C1 segment of cervical spinal cord (tissue), 14 donors: ENCODE results near the gene RHOT2.
A peak's percentile ranks its signal among the peaks of the same experiment; 100 is the strongest.
"Not testable (repeated sequence)": the region's sequence is repeated elsewhere in the genome, so short reads cannot be mapped to it uniquely, and the experiment has no call there.

Source experiments
- DNase-seq, 14 donors: peaks; one replicate each; lab custom pipeline; 2025; lab: John Stamatoyannopoulos, UW

The RHOT2 gene

DNA sequence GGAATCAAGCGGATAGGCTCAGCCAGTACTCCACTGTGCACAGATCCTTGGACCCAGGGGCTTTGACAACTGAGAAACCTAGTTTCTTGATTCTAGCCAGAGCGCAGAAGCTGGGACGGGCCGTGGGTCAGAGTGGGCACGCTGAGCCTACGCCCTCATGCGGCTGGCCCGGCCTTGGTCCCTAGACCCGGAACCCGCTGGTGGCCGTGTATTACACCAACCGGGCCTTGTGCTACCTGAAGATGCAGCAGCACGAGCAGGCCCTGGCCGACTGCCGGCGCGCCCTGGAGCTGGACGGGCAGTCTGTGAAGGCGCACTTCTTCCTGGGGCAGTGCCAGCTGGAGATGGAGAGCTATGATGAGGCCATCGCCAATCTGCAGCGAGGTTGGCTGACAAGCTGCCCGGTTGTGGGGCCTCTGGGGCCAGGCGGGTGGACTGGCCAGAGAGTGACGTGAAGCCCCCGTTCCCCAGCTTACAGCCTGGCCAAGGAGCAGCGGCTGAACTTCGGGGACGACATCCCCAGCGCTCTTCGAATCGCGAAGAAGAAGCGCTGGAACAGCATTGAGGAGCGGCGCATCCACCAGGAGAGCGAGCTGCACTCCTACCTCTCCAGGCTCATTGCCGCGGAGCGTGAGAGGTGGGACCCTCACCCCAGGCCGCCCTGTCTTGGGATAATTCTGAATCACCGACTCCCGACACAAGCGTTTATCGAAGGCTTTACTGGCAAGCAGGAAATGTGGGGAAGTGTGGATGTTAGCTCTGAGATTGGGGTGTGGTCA, 13.2 kb downstream of the RHOT2 start:
- peak in 1 of 14 donors; percentile 40 for DNase-seq

DNA sequence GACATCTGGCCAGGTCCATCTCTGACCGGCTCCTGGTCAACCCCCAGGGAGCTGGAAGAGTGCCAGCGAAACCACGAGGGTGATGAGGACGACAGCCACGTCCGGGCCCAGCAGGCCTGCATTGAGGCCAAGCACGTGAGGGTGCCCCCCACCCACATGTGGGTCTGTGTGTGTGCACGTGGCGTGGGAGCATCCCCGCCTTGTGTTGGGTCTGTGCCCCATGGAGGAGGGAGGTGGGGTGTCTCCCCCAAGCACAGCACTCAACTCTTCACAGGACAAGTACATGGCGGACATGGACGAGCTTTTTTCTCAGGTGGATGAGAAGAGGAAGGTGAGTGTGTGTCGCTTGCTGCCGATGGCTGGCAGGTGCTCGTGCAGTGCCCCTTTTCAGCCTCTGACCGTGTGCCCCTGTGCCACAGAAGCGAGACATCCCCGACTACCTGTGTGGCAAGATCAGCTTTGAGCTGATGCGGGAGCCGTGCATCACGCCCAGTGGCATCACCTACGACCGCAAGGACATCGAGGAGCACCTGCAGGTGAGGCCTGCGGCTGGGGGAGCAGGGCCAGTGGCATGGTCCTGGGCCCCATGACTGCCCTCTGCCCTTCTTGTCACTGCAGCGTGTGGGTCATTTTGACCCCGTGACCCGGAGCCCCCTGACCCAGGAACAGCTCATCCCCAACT, 14.0 kb downstream of the RHOT2 start:
- no peak for DNase-seq

DNA sequence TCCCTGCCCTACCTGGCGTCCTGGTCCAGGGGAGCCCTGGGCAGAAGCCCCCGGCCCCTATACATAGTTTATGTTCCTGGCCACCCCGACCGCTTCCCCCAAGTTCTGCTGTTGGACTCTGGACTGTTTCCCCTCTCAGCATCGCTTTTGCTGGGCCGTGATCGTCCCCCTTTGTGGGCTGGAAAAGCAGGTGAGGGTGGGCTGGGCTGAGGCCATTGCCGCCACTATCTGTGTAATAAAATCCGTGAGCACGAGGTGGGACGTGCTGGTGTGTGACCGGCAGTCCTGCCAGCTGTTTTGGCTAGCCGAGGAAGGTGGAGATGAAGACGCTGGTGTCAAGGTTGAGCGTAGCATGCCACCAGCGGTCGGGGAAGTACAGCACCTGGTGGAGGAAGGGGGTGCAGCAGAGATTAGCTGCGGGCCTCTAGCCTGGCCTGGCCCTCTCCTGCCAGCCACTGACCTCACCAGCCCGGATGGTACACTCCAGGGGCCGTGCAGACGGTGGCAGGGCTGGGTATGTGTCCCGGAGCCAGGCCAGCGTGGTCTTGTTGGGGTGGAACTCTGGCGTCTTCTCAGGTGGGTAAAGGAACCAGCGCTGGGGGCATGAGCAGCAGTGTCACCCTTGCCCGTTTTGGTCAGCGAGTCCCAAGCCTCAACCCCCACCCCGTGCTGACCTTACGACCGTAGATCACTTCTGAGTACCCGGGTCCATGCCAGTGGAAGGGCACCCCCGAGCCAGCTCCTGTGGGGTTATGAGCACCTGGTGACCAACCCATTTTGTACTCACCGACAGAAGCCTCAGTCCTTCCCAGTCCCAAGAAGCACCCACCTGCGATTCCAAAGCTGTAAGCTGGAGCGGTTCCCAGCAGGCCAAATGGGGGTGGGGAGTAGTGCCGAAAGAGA, 14.8 kb downstream of the RHOT2 start:
- DNase-seq = no peak

DNA sequence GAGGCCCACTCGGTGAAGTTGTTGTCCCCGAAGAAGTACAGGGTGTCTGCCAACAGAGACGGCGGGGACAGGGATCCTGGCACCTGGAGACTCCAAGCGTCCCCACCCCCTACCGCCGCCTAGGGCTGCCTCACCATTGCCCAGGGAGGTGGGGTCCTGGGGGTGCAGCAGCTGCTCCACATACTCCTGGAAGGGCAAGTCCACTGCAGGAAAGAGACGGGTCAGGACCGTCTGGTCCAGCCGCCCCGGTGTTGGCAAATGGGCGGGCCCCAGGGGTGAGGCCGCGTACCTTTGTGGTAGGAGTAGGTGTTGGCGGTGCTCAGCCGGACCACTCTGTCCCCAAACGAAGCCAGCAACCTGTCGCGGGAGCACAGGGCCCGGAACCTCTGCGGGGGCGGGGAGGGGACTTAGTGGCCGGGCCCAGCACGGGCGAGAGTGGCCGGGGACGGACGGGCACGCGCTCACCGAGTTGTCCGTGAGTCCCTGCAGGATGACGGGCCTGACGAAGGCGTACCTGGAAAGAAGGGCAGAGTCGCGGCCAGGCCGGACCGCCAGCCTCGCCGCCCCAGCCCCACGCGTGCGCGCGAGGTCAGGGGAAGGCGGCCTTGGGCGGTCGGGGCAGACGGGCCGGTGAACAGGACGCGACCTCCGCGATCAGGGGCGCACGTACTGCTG, 15.6 kb downstream of the RHOT2 start:
- DNase-seq = no peak

DNA sequence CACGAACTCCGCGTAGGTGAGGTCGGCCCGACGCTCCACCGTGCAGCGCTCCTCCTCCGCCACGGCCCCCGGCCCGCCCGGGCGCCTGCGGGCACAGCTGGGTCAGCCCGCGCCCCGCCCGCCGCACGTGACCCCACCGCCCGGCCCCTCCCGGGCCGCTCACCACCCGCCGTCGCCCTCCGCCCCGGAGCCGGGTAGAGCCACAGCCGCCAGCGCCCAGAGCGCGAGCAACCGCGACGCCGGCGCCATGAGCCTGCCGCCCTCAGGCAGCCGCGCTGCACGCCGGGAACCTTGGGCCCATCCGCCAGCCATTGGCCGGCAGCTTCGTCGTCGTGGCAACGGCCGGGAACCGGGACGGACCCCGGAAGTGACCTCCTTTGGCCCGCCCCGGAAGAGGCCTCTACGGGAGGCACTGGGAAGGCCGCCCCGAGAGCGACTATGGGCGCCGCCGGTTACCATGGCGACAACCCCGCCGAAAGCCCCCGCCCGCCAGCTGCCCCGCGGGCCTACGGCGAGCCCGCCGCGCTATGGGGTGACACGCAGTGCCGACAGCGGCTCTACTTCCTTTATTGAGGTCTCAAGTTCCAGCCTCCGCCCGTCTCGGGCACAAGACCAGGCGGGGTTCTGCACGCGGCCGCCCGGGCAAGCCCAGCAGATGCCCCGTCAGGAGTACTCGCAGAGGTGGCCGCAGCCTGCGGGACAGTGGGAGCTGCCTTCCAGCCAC, 16.3 kb downstream of the RHOT2 start, which contains the start of gene JMJD8:
TSS of gene JMJD8 (minus strand) at position 264 of the 724 bp plus-strand sequence. CDS start at position 249, 15 bp downstream.
- peak; percentile 48 to 98 (median 90) for DNase-seq

DNA sequence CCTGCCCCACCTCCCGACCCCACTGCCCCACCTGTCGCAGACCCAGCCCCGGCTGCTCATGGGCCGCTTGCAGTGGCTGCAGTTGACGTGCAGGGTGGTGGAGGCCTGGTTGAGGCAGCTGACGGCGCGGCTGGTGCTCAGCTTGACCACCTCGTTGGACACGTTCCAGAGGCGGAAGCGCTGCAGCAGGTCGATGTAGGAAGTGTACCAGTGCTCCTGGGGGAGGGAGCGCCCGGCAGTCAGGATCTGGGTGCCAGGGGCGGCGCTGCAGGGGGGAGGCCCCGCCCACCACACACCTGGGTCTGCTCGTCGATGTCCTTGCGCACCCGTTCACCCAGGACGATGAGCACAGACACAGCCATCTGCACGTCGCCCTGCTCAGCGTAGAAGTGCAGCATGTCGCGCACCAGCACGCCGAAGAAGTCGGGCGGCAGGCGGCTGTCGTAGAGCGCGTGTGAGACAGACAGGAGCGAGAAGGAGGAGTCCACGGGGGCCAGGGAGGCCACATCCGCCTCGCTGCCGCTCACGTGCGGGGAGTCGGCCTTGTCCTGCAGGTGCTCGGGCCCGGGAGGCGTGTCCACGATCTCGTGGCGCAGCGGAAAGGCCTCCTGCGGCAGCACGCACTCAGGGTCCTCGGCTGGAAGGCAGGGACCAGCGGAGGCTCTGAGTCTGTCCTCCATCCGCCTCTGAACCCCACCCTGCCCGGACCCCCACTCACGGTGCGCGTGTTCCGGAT, 17.2 kb downstream of the RHOT2 start:
- no peak for DNase-seq

DNA sequence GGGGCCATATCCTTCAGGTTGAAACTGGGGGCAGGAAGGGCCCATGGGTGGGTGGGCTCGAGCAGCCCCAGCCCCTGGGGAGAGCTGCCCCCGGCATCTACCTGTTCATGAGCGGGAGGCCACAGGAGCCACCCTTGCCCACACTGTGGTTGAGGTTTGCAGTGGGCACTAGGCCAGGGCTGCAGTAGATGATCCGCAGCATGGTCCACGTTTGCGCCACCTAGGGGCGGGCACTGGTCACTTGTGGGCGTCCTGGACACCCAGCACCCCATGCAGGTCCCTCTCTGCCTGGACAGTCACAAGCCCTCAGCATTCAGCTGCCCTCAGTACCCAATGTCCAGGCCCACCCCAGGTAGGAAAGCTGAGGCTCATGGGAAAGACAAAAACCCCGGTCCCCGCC, 18.0 kb downstream of the RHOT2 start:
- DNase-seq = no peak

DNA sequence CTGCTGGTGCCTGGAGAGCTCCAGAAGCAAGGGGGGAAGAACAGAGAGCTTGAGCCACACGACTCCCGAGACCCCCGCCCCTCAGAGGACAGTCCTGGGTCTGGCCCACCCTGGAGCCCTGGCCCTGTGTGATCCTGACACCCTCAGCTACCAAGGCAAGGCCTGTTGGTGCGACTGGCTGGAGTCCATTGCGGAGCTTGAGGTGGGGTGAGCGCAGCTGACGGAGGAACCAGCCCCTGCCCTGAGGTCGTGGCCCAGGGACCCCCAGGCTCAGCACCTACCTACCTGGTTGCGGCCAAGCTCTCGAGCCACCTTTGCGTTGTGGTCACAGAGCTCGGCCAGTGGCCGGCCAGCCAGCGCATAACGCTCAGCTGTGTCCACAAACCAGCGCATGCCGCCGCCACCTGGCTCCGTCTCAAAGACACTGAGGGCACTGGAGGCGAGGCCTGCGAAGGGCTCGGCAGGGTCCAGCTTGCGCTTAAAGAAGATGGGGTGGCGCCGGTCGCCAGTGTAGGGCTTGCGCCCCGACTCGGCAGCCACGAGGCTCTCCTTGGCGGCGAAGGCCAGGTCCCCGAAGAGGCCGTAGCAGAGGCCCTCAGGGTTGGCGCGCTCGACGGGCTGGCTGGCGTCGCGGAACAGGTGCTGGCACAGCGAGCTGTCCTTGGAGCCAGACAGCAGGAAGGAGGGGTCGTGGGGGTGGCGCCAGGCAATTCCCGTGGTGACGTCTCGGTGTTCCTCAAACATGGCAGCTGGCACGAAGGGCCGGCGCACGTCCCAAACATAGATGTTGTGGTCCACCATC, 18.7 kb downstream of the RHOT2 start:
- DNase-seq = no peak

DNA sequence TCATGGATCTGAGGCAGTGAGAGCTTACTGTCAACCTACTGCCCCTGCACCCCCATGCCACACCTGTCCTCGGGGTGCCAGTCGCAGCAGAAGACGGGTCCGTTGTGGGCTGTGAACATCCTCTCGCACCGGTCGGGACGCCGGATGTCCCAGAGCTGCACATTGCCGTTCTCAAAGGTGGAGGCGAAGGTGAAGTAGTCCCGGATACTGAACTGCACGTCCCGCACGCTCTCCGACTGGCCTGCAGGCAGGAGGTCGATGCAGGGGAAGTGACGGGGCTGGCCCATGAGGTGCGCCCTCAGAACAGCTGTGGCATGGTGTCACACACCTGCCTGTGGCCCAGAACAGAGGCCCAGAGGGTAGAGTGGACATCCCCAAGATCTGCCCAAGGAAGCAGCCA, 19.6 kb downstream of the RHOT2 start:
- DNase-seq = no peak

DNA sequence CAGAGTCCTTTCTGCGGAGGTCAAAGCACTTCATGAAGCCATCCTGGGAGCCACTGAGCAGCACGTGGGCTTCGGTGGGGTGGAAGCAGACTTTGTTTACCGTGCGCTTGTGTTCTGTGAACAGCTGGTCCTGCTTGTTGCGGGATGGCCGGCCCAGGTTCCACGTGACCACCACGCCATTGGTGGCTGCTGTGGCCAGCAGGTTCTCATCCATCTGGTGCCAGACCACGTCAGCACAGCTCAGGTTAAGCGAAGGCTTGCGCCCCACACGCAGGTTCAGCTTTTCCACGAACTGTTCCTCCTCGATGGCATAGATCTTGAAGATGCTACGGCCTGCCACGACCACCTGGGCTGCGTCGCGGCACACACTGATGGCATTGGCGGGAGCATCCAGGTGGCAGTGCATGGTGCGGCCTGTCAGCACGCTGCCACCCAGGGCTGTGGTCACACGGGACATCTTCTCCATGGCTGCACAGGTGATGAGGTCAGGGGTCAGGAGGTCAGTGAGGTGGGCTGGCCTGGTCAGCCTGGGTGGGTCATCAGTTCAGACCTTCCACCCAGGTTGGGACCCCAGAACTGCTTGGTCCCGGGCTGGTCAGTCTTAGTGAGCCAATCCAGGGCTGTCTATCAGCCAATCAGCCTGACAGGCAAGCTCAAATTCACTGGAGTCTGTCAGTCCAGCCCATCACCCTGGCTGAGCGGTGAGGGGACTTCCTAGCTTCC, 21.4 kb downstream of the RHOT2 start:
- no peak for DNase-seq

DNA sequence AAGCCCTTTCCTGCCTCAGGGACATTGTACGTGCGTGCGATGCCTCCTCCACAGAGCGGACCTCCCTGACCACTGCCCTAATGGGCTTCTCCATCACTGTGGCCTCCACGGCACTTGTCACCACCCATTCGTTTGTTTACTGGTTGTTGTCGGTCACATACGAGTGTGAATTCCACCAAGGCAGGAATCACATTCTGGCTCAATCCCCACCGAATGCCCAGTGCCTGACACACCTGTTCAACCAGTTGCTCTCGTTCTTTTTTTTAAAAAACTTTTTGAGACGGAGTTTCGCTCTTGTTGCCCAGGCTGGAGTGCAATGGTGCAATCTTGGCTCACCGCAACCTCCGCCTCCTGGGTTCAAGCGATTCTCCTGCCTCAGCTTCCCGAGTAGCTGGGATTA, 23.3 kb downstream of the RHOT2 start:
- DNase-seq = not testable (repeated sequence)

DNA sequence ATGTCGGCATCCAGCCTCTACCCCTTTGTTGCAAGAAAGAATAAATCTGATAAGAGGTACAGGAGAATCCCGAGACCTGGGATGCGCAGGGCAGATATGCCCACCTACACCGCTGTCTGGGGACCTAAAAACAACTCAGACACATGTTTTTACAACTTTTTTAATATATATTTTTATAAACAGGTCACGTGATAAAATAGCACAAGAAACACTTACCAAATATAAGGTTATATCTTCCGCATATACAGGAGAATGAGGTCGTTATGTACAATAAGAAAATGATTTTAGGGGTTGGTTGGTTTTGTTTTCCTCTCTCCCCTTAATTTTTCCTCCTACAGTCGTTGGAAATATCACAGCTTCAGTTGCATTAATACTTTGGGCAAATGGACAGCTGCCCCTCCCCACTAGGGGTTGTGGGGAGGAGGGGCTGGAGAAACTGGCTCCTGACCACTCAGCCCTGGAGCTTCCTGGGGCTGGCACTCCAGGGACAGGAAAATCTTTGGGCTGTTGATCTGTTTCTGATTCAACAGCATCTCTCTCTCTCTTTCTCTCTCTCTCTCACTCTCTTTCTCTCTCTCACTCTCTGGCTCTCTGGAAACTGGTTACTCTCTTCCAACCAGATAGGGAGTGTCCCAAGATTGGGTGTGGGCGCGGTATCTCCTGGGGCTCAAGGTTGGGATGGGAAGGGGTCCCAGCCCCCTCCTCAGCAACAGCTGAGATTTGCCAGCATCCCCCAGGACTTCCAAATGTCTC, 24.6 kb downstream of the RHOT2 start:
- no peak for DNase-seq

DNA sequence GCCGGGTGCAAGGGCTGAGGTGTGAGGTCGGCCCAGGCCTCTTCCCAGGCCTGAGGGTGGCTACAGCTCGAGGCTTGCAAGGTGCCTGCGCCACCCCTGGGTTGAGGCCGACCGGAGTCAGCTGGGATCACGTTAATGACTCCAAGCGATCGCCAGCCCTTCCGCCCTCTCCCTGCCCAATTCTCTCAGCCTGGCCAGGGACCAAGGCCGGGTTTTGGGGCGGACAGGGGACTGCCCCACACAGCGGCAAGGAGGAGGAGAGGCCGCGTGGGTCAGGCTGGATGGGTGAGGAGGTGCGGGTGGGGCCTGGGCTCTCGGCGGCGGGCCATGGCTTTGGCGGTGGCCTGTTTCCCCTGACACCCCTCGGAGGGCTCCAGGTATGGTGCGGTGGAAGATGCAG, 25.4 kb downstream of the RHOT2 start:
- DNase-seq = no peak

DNA sequence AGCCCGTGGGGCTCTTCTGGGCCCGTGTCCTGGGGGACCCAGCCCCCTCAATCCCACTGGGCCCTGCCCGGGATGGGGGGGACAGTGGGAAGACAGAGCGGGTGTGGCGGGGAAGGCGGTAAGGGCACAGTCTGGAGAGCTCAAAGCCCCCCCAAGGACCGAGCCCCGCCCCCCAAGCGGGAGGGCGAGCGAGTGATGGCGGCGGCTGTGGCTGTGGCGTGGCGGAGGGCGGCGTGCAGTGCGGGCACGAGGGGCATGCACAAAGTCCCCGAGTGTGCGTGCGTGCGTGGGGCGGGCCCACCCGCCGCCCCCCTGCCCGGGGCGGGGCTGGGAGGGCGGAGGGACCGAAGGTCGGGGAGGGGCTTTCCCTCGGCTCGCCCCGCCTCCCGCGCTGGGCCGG, 25.8 kb downstream of the RHOT2 start:
- no peak for DNase-seq

DNA sequence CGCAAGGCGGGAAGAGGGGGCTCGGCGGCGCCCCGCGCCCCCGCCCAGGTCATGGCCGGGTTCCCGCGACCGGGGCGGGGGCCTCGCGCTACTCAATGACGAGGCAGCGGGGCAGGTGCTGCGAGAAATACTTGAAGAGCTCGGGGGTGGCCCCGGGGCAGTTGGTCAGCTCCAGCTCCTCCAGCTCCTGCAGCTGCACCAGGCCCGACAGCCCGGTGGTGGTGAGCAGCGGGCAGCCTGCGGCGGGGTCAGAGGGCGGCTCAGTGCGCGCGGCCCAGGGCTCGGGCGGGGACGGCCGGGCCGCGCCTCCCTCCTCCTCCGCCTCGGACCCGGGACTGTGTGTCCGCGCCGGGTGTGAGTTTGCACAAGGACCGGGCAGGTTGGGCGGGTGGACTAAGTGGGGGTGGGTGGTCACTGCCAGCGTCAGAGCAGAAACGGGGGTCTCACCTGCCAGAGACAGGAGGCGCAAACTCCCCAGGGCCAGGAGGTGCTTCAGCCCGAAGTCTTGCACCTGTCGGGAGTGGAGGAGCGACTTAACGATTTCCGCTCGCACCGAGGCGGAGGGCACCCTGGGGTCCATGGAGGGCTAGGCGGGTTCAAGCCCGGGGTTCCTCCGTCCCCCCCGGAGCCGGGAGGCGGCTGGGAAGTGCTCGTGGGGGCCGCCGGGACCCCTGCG, 26.4 kb downstream of the RHOT2 start:
- no peak for DNase-seq

DNA sequence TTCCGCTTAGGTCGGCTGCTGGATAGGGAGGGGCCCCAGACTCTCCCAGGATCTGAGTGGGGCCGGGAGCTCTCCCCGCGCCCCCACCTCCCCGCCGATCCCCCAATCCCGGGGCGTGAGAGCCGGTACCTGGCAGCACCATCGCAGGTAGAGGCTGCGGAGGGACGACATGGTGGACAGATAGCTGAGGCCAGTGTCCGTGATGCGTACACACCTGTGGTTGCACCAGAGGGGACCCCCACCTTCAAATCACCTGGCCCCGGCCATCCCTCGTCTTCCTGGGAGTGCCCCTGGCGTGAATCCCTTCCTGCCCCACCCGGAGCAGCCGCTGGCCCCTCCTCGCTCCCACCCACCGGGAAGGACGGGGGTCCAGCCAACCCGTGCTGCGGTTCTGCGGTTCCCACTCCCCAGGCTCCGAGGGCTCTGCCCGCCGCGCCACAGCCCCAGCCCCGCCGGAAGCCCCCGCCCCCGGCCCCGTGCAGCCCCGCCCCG, 27.0 kb downstream of the RHOT2 start:
- DNase-seq = no peak
